HG02970 (cell line): ENCODE data around the gene TRAF3IP1.
"Not testable (repeated sequence)": the region's sequence is repeated elsewhere in the genome, so short reads cannot be mapped to it uniquely, and the experiment has no call there.

Source experiments
- ATAC-seq: cut with Tn5 transposase; IDR thresholded peaks from one replicate; pipeline ENCODE4 v1.9.1; 2021; ENCODE audit warnings: mild to moderate bottlenecking, moderate library complexity, moderate number of reproducible peaks; ENCODE audit not compliant: unreplicated experiment, low FRiP score

The TRAF3IP1 gene

GRCh38 chr2:238441262-238442114, 121.2 kb downstream of the TRAF3IP1 start:
- ATAC-seq = no peak

GRCh38 chr2:238442257-238442656, 121.9 kb downstream of the TRAF3IP1 start:
- ATAC-seq = not testable (repeated sequence)

GRCh38 chr2:238444242-238444641, 123.9 kb downstream of the TRAF3IP1 start:
- ATAC-seq = no peak

GRCh38 chr2:238445409-238446190, 125.3 kb downstream of the TRAF3IP1 start:
- no peak for ATAC-seq

- no peak for ATAC-seq
Measured at GRCh38 chr2:238446371-238446770, 126.1 kb downstream of the TRAF3IP1 start.

GRCh38 chr2:238448031-238448955, 128.0 kb downstream of the TRAF3IP1 start:
- ATAC-seq = no peak

- no peak for ATAC-seq
Measured at GRCh38 chr2:238449241-238449640, 128.9 kb downstream of the TRAF3IP1 start.

GRCh38 chr2:238449909-238450417, 129.6 kb downstream of the TRAF3IP1 start:
- no peak for ATAC-seq

GRCh38 chr2:238450440-238450861, 130.1 kb downstream of the TRAF3IP1 start:
- no peak for ATAC-seq
